Measurements from ENCODE around the gene PITX3. TPM values are rescaled to one million over a fixed set of nuclear protein-coding genes. Genes with fewer than 3 reads are reported as not detected.

Gene PITX3
- not detected in 2 replicates for total RNA-seq

DNA sequence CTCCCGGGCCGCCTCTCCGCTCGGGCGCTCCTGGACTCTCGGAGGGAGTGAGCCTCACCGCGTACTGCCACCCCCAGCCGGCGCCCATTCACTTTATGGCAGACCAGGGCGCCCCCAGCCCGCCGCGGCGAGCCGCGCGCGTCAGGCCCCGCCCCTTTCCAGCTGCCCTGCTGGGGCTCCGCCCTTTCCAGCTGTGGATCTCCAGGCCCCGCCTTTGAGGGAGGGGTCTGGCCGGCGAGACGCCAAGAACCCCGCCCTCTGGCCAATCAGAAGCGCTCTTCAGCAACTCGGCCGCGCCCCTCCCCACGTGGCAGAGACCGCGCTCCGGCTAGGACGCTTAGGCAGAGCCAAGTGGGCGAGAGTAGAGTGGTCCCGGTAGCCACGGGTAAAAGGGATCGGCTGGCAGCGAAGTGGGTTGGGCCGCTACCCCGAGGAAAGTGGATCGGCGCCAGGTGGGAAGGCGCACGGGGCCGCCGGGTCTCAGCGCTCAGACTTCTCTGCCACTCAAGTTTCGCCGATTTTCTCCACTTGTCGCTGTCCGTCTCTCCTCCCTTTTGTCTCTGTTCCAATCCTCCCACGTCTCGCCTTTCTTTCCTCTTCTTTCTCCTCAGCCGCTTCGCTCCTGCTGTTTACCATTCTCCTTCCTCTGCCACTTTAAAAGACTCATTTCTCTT lies at the start of gene PITX3:
Gene PITX3 (minus strand): TSS at position 69 of the 674 bp plus-strand sequence. CDS start 9,432 bp downstream, outside the sequence.

DNA sequence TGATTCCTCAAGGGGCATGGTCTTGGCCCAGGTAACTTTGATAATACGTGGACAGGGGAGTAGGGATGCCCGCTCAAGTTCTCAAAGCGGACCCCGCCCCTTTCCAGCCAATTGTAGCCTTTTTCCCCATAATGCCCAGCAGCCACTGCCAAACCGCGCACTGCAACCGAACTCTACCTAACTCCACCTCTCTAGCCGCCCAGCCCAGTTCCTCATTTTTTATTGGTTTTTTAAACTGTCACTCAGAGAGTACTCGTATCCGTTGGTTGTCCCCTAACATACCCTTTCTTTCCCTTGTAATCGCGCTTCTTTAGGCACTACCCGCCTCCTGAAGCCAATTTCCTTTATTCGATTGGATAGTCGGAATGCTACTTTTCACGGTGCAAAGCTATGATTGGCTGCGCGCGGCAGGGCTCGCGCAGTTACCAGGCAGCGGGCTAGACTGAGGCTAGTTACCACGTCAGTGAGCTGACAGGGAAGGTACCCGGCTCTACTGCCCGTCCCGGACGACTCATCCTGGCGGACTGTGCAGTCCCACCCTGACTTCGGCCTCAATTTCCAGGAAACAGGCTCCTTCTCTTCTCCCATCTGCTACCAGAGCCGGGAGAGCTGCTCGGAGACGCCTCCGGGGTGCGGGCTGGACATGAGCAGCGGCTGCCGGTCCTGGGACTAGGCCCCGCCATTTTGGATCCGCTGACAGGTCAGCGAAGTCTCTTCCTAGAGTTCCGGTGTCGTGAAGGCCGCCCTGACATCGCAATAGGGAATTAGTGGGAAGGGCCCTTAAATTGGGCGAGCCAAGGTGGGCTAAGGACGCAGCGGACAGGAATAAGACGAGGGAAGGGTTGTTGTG lies 4.0 kb upstream of the PITX3 start, which contains the start of gene GBF1:
Gene GBF1 (plus strand): TSS at position 451 of the 850 bp plus-strand sequence. CDS start 13,407 bp downstream, outside the sequence.

DNA sequence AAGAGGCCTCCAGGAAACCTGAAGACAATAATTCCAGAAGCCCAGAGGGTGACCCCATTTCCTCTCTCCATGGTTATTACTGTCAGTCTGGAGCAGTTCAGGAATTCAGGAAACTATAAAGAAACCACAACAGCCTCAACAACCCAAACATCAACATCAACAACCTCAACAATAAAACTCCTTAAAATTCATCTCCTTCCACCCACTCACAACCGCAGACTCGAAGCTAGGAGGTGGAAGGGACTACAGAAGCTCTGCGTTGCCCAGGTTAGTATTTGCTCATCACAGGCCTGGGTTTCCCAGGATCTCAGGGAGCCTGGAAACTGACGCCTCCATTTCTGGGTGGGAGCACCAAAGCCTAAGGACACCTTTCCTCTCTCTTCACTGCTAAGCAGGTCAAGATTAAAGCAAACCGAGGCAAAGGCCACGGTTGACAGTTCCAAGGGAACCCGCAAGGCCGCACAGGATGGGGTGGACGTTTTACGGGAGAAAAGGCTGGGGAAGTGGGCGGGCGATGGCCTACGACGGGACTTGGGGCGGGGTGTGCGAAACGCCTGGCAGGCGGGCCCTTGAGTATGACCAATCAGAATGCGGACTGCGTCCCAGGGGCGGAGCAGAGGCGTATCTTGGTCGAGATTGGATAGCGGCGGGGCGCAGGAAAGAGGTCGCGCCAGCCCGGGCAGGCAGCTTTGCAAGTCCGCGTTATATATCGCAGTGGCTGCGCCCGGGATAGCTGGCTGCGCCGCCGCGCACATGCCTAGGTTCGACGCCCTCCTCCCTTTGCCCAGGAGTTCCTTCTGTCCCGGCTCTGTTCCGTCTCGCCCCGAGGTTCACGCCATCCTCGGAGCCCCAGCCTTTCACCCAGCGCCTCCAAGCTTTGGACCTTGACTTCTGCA lies 15.4 kb downstream of the PITX3 start, which contains the start of gene ELOVL3:
Gene ELOVL3 (plus strand): TSS at position 654 of the 896 bp plus-strand sequence. CDS start 250 bp downstream, outside the sequence.

Other genes starting within 250 kb of the PITX3 start
- gene ARMH3, start 185.3 kb downstream of the PITX3 start, total RNA-seq, result 12.2 and 47.1 TPM in 2 replicates
- gene HPS6, start 176.2 kb downstream of the PITX3 start, total RNA-seq, result 40.2 and 41.2 TPM in 2 replicates
- gene LDB1, start 121.1 kb downstream of the PITX3 start, total RNA-seq, result 52.1 and 97.8 TPM in 2 replicates
- gene PPRC1, start 108.5 kb downstream of the PITX3 start, total RNA-seq, result 18.5 and 25.3 TPM in 2 replicates
- gene NOLC1, start 89.1 kb downstream of the PITX3 start, total RNA-seq, result 16.1 and 17.9 TPM in 2 replicates
- gene ELOVL3, start 15.2 kb downstream of the PITX3 start, total RNA-seq, result not detected in 2 replicates
- 46.7 and 72.2 TPM in 2 replicates for gene GBF1, start 4.0 kb upstream of the PITX3 start, total RNA-seq
- gene NFKB2, start 154.2 kb upstream of the PITX3 start, total RNA-seq, result 15.3 and 19.0 TPM in 2 replicates
- 2.3 and 12.2 TPM in 2 replicates for gene PSD, start 177.3 kb upstream of the PITX3 start, total RNA-seq
- gene FBXL15, start 179.3 kb upstream of the PITX3 start, total RNA-seq, result 8.7 and 14.5 TPM in 2 replicates
- gene CUEDC2, start 191.1 kb upstream of the PITX3 start, total RNA-seq, result 25.9 and 41.6 TPM in 2 replicates
- gene C10orf95, start 210.0 kb upstream of the PITX3 start, total RNA-seq, result 1.3 TPM in 1 of 2 replicates, not detected in the other